NK-92 (cell line): ENCODE data around the gene CAMTA1.
"Not testable (repeated sequence)": the region's sequence is repeated elsewhere in the genome, so short reads cannot be mapped to it uniquely, and the experiment has no call there.

Experiments used
- DNase-seq: peaks from one replicate; lab custom pipeline; 2025; ENCODE audit not compliant: unreplicated experiment; lab: John Stamatoyannopoulos, UW

The CAMTA1 gene

DNA sequence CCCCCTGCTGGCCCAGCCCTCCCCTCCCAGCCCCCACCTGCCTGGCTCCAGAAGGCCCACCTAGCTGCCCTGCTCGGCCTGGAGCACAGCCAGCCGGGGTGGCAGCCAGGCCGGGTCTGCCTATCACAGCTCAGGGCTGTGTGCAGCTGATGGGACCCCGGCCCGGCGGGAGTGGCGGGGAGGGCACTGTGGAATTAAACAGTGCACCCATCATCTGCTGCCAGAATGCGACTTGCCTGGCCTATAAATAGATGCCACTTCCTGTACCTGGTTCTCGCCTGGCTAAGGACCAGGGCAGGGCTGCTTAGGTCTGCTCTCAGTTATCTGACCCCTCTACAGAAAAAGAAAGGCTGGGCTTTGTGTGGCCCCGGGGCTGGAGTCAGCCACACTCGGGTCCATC is 887.6 kb downstream of the CAMTA1 start:
- DNase-seq, result no peak

DNA sequence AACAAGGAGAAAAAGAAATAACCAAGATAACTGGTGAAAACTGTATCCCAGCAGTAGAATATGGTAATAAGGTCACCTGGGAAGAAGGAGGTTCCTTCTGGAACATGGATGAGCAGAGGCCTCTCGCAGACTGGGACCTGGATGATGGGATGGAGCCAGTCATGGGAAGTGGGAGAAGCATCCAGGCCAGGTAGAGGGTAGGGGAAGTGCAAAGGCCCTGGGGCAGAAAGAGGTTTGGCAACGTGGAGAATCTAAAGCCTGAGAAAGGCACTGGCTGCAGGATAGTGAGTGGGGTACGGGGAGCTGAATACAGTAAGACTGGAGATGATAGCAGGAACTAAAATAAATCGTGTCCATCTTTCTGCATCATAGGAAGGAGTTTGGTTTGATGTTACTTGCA is 889.7 kb downstream of the CAMTA1 start:
- no peak for DNase-seq

GRCh38 chr1:7675431-7676273 is 890.4 kb downstream of the CAMTA1 start:
- DNase-seq, result no peak

GRCh38 chr1:7676274-7676945 is 891.2 kb downstream of the CAMTA1 start:
- DNase-seq, result no peak

DNA sequence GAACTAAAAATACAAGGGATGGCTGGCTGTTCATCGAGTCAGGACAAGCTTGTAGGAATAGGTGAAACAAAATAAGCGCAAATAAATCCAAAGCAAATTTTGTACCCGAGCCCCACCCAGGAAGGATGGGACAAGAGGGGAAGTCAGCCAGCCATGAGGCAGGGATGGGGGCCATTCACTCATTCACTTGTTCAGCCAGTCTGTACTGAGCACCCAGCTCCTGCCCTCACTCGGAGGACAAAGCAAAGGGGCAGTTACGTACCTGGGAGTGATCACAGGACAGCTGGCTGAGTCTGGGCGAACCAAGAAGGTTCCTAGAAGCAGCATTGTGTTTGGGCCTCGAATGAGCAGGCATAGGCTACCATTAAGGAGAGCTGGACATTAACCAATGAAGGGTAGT is 891.9 kb downstream of the CAMTA1 start:
- no peak for DNase-seq

DNA sequence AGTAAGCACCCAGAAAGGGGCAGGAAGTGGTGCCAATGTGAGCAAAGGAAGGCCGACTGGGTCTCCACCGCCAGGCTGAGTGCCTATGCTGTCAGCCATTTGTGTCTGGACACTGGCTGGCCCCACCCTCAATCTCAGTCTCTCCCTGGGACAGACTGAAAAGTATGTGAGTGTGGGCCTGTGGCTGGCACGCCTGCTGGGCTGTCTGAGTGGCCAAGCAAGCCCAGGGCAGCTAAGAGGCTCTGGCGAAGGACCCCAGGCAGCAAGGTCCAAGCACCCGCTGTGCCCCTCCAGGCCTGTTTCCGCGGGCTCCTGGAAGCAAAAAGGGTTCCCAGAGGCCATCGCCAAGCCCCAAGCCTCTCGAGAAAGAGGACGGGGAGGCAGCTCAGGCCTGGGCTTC is 892.6 kb downstream of the CAMTA1 start:
- DNase-seq, result no peak

GRCh38 chr1:7678491-7679158 is 893.4 kb downstream of the CAMTA1 start:
- no peak for DNase-seq

DNA sequence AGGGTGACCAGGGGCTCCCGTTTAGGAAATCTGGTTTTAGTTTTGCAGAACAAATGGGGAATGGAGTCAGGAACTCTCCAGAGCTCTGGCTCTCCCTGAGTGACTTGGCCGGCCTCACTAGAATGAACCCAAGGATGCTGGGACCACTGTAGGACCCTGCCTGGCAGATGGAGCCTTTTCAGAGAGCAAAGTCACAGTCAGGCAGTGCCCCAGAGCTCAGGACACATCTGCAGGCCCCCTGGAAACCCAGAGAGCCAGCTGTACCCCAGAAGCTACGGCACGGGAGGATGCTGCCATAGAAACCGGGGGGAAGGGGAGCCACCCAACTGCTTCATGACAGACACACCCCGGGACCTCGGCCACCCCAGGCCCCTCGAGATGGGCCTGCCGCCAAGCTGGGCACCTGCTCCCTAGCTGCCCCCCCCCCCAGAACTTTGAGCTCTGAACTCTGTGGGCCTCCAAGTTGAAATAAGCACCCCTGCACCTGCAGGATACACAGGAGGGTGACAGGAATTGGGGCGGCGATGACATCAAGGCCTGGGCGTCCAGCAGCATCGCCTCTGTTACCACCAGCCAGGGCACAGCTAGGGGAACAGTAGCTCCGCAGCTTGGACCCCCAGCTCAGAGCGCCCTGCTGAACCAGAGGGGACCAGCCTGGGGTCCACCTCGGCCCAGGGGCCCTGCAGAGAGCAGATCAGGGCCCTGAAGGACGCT is 894.1 kb downstream of the CAMTA1 start:
- DNase-seq, result no peak

GRCh38 chr1:7679873-7680206 is 894.6 kb downstream of the CAMTA1 start:
- no peak for DNase-seq

DNA sequence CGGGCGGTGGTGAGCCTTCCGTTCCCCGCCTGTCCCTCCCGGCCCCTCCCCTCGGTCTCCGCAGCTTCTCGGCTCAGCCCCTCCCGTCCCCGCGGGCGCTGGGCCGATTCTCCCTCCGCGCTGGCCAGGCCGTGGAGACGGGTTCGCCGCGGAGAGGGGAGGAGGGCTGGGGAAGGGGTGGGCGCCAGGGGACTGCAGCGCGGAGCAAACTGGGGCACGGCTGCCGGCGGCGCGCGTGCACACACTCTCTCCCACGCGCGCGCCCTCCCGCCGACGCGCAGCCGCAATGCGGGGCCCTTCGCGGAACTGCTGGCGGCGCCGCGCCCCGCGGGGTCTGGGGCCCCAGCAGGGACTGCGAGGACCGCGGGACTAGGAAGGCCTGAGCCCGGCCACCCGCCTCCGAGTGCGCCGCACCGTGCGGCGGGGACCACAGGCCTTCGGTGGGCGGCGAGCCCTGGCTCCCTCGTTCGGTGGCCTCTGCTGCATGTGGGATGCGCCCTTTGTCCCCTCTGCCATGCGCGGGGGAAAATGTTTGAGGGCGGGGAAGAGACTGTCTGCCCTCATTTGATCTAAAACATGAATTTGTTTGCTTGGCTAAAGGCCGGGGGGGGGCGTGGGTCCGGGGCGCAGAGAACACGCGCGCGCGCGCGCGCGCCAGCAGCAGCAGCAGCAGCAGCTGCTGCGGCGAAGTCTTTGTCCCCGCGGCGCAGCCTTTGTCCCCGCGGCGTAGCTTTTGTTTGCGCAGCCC is 895.1 kb downstream of the CAMTA1 start:
- DNase-seq, result no peak

DNA sequence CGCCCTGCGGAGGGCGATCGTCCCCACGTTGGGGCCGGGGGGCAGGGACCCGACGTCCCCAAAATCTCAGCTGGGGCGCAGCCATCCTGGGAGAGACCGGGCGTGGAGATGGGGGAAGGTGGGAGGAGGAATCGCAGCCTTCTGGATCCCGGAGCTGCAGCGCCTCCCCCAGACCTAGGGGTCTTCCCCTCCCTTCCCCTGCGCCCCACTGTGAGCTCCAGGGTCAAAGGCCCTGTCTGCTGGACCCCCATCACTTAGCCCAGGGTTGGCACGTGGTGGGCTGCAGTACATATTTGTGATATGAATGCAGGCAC is 895.7 kb downstream of the CAMTA1 start:
- no peak for DNase-seq

DNA sequence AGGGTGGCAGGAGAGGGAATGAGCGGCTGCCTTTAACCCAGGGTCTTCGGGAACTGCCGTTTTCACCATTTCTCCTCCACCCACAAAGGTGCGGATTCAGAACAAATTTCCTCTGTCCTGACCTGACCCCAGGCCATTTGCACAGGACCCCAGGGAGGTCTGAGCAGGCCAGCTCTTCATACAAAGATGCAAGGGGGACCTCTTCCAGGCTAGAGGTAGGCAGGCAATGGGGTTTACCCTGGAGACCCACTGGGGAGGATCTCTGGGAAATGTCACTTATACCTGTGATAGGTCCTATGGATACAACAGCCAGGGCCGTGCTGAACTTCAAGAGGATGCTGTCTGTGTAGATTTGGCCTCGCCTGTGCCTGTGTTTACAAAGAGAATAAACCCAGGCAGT is 896.1 kb downstream of the CAMTA1 start:
- DNase-seq, result no peak

DNA sequence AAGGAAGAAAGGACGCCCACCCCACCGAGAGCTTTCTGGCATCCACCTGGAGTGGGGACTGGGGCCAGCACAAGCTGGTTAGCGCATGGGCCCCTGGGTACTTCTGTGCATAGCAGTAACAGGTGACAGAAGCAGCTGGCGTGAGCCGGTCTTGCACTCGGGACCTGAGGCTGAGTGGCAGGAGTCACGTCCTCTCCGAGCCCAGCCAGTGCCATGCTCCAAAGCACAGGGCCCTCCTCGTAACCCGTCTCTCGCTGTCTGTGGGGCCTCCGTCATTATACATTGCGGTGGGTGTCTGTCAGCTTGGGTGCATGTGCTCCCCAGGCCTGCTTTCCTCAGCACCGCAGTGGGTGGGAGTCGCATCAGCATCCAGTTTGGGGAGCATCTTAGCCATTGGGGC is 898.3 kb downstream of the CAMTA1 start:
- DNase-seq, result no peak

DNA sequence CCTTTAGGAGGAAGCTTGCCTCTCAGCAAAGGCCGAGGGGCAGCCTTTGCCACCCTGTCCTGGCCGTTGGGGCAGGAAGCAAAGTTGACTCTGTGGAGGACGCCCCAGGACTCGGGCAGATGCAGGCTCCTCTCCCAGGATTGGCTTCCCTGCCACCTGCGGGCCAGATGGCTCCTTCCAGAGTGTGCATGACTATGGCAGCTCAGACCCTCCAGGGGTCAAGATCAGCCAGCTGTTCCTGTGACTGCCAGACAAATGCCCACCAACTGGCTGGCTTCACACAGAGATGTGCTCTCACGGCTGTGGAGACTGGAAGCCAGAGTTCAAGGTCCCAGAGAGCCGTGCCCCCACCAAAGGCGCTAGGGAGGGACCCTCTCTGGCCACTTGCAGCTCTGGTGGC is 898.9 kb downstream of the CAMTA1 start:
- DNase-seq, result no peak

DNA sequence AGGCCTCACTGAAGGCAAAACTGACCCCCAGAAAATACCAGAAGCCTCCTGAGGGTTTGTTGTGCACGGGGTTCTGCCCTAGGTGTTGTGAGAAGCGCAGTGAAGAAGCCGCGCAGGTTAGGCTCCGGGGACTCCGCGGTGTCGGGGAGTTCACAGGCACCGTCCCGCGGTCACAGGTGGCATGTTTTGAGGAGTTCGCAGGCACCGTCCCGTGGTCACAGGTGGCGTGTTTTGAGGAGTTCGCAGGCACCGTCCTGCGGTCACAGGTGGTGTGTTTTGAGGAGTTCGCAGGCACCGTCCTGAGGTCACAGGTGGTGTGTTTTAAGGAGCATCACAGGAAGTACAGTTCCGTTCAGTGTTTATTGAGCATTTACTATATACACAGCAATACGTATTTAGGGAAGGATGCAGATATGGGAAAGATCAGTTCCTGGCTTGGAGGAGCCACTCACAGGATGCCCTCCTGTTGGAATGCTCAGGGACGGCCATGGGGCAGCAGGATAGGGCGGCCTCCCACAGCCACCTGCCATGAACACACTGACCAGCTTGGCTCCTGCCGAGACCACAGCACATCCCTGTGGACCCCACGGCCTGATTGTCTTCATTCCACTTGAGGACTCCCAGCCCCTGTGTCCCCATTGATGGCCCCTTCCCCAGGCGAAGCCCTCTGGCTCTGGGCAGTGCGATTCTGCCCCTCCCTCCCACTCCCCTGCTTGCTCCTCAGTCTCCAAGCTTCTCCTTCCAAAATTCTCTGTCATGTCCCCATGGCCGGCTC is 899.8 kb downstream of the CAMTA1 start:
- no peak for DNase-seq

GRCh38 chr1:7686301-7686850 is 901.1 kb downstream of the CAMTA1 start:
- no peak for DNase-seq

DNA sequence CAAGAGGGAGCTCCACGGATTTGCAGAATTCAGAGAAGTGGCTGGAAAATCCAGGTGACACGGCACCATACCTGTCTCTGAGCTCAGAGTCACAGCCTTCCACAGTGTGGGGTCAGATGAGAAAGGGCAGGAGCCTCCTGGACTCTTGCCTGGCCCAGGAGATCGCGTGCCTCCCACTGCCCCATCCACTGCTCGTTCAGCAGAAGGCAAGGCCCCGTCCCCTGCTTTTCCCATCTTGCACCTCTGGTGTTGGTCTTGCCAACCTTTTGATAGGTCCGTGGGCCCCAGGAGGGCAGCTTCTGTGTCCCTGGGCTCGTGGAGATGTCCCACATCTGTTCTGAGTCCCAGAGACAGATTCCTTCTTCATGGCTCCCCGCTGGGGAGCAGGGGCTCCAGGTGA is 902.2 kb downstream of the CAMTA1 start:
- DNase-seq, result no peak

- DNase-seq, result no peak
These were observed 903.4 kb downstream of the CAMTA1 start for GRCh38 chr1:7688659-7689058.

GRCh38 chr1:7689307-7689706 is 904.1 kb downstream of the CAMTA1 start:
- not testable (repeated sequence) for DNase-seq

GRCh38 chr1:7690076-7690475 is 904.8 kb downstream of the CAMTA1 start:
- DNase-seq, result no peak
